ENCODE data around the gene TMC6.
"Not testable (repeated sequence)": the region's sequence is repeated elsewhere in the genome, so short reads cannot be mapped to it uniquely, and the experiment has no call there.

The TMC6 gene

DNA sequence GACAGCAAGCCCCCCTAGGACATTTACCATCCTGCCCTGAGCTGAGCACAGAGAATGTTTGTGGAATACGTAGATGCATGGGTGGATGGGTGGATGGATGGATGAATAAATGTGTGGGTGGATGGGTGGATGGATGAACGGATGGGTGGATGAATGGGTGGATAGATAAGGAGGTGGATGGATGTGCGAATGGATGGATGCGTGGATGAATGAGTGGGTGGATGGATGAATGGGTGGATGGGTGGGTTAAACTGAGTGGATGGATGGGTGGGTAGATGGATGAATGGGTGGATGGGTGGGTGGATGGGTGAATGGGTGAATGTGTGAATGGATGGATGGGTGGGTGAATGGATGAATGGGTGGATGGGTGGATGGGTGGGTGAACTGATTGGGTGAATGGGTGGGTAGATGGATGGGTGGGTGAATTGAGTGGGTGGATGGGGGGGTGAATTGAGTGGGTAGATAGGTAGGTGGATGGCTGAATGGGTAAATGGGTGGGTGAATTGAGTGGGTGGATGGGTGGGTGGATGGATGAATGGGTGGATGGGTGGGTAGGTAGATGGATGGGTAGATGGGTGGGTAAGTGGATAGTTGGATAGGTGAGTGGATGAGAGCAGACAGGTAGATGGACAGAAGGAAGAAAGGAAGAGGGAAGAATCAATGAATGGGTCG, 5.2 kb downstream of the TMC6 start:
- H3K4me1 ChIP-seq (ENCODE audit: control insufficient read depth, insufficient read depth, low read length) = peaks cover 11% of the 10 kb centered on the region
- H3K4me2 ChIP-seq (ENCODE audit: low read length) = no peak overlapping the region
- H3K9ac ChIP-seq (ENCODE audit: low read depth, low read length) = no peak overlapping the region
- H3K9me3 ChIP-seq (replicated peaks; ENCODE audit: low read length) = no peaks in the 10 kb centered on the region
- H3K4me3 ChIP-seq (ENCODE audit: low read length) = no peak overlapping the region
- H3K36me3 ChIP-seq (ENCODE audit: insufficient read depth, low read length) = no peaks in the 10 kb centered on the region
- H3K27me3 ChIP-seq (ENCODE audit: control insufficient read depth, insufficient read depth, low read length) = peaks cover 9% of the 10 kb centered on the region

DNA sequence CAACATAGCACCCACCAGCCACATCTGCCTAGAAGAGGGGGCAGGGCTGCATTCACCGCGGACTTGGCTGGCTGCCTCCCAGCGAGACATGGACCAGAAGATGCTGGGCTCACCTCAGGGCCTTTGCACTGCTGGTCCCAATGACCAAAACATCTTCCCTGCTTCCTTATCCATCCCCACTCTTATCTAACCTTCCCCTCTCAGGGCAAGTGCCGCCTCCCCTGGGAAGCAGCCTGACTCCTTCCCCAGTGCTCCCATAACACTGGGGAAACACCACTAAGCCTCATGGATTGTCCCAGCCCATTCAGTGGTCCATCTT, 5.7 kb downstream of the TMC6 start:
- no peak overlapping the region for H3K9ac ChIP-seq (ENCODE audit: low read depth, low read length)
- H3K4me3 ChIP-seq (ENCODE audit: low read length) = no peak overlapping the region
- H3K4me2 ChIP-seq (ENCODE audit: low read length) = no peak overlapping the region
- peaks cover 7% of the 10 kb centered on the region for H3K4me1 ChIP-seq (ENCODE audit: control insufficient read depth, insufficient read depth, low read length)
- H3K36me3 ChIP-seq (ENCODE audit: insufficient read depth, low read length) = no peaks in the 10 kb centered on the region
- H3K27me3 ChIP-seq (ENCODE audit: control insufficient read depth, insufficient read depth, low read length) = peaks cover 7% of the 10 kb centered on the region
- no peaks in the 10 kb centered on the region for H3K9me3 ChIP-seq (replicated peaks; ENCODE audit: low read length)

DNA sequence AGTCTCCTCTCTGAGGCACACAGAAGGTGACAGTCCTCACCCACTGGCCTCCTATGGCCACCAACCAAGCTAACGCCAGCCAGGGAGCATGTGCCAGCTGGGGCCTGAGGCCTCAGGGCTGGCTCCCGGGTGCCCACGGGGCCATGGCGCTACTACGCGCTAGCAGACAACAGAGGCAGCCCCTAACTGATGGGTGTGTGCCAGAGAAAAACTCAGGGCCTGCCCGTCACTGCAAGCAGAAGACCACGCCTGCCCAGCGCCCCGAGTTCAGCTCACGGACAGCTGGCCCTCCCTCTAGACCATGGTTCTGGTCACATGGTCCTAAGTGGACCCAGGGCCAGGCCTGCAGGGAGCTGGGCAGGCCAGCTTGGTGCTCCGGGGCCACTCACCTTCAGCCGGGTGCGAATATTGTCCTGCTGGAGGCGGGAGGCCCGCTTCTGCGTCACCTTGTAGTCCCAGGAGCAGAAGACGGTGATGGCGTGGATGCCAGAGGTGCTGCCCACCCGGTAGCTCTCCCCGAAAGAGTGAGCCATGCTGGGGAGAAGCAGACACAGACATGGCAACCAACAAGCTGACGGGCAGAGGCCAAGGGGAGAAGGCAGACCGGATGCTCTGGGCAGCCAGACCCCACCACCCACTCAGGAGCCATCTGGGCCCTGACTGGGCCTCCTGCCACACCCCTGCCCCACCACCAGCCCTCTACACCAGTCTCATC, 6.2 kb downstream of the TMC6 start:
- peaks cover 2% of the 10 kb centered on the region for H3K27me3 ChIP-seq (ENCODE audit: control insufficient read depth, insufficient read depth, low read length)
- H3K4me2 ChIP-seq (ENCODE audit: low read length) = no peak overlapping the region
- peaks cover 2% of the 10 kb centered on the region for H3K4me1 ChIP-seq (ENCODE audit: control insufficient read depth, insufficient read depth, low read length)
- H3K36me3 ChIP-seq (ENCODE audit: insufficient read depth, low read length) = no peaks in the 10 kb centered on the region
- H3K4me3 ChIP-seq (ENCODE audit: low read length) = no peak overlapping the region
- no peaks in the 10 kb centered on the region for H3K9me3 ChIP-seq (replicated peaks; ENCODE audit: low read length)
- H3K9ac ChIP-seq (ENCODE audit: low read depth, low read length) = no peak overlapping the region

DNA sequence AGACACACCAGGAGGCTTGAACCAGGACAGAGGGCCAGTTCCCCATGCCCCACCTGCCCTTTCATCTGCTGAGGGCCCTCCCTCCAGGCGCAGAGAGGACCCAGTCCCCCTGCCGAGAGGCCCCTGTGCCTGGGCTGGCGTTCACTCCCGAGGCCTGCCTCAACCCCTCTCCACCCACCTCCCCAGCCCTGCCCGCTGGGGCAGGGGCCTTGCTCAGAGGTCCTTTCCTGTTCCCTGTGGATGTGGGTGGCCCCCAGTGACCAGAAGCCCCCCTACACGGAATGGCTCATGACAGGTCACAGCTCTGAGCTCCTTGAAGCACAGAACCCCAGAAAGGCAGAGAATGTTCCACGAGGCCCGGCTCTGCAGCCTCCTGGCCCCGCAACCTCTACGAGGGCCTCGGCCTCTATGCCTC, 6.7 kb downstream of the TMC6 start:
- H3K27me3 ChIP-seq (ENCODE audit: control insufficient read depth, insufficient read depth, low read length) = no peaks in the 10 kb centered on the region
- no peak overlapping the region for H3K4me2 ChIP-seq (ENCODE audit: low read length)
- no peak overlapping the region for H3K9ac ChIP-seq (ENCODE audit: low read depth, low read length)
- no peaks in the 10 kb centered on the region for H3K4me1 ChIP-seq (ENCODE audit: control insufficient read depth, insufficient read depth, low read length)
- H3K9me3 ChIP-seq (replicated peaks; ENCODE audit: low read length) = no peaks in the 10 kb centered on the region
- H3K36me3 ChIP-seq (ENCODE audit: insufficient read depth, low read length) = no peaks in the 10 kb centered on the region
- no peak overlapping the region for H3K4me3 ChIP-seq (ENCODE audit: low read length)

DNA sequence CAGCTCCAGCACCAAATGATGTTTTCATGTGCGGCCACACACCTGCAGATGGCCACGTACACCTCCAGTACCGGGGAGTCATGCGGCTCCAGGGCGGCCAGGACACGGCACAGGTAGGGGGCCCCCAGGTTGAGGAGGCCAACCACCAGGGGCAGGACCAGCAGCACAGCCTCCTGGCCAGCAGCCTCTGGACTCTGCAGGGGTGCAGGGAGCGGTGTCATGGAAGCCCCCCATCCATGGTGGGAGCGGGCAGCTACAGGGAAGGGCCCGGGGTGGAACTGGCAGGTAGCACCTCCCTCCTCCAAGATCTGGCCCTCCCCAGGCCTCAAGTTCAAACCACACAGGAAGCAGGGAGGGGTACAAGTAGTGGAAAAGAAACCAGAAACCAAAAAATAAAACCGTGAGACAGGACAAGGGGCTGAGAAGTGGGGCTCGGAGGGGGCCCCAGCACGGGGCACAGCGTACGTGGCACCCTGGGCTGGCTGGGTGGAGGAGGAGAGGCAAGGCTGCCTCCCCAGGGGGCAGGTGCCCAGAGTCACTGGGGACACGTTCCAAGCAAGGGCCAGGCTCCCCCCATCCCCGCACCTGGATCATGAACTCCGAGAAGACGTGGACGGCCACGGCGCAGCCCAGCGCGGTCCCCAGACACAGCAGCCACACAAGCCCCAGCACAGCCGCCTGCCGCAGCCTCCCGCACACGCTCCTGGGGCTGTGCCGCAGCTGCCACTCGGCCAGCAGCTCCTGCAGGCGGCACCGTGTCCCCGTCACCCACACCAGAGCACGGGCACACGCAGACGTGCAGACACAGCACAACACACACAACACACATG, 7.4 kb downstream of the TMC6 start:
- H3K36me3 ChIP-seq (ENCODE audit: insufficient read depth, low read length) = no peaks in the 10 kb centered on the region
- no peaks in the 10 kb centered on the region for H3K27me3 ChIP-seq (ENCODE audit: control insufficient read depth, insufficient read depth, low read length)
- no peaks in the 10 kb centered on the region for H3K4me1 ChIP-seq (ENCODE audit: control insufficient read depth, insufficient read depth, low read length)
- H3K9ac ChIP-seq (ENCODE audit: low read depth, low read length) = no peak overlapping the region
- no peak overlapping the region for H3K4me3 ChIP-seq (ENCODE audit: low read length)
- H3K4me2 ChIP-seq (ENCODE audit: low read length) = no peak overlapping the region
- H3K9me3 ChIP-seq (replicated peaks; ENCODE audit: low read length) = no peaks in the 10 kb centered on the region

- Histone ChIP-seq H3K36me3 (ENCODE audit: insufficient read depth, low read length) (no peaks in the 10 kb centered on the region), H3K27me3 (ENCODE audit: control insufficient read depth, insufficient read depth, low read length) (no peaks in the 10 kb centered on the region), H3K4me2 (ENCODE audit: low read length) (no peak overlapping the region), H3K4me3 (ENCODE audit: low read length) (no peak overlapping the region), H3K9me3 (replicated peaks; ENCODE audit: low read length) (no peaks in the 10 kb centered on the region), H3K4me1 (ENCODE audit: control insufficient read depth, insufficient read depth, low read length) (no peaks in the 10 kb centered on the region), H3K9ac (ENCODE audit: low read depth, low read length) (no peak overlapping the region)
Measured at GRCh38 chr17:78120537-78120936, 8.0 kb downstream of the TMC6 start.

GRCh38 chr17:78118801-78119241, 9.7 kb downstream of the TMC6 start:
- H3K9me3 ChIP-seq (replicated peaks; ENCODE audit: low read length) = no peaks in the 10 kb centered on the region
- H3K27me3 ChIP-seq (ENCODE audit: control insufficient read depth, insufficient read depth, low read length) = peaks cover 14% of the 10 kb centered on the region
- H3K36me3 ChIP-seq (ENCODE audit: insufficient read depth, low read length) = no peaks in the 10 kb centered on the region
- H3K9ac ChIP-seq (ENCODE audit: low read depth, low read length) = no peak overlapping the region
- no peak overlapping the region for H3K4me2 ChIP-seq (ENCODE audit: low read length)
- no peaks in the 10 kb centered on the region for H3K4me1 ChIP-seq (ENCODE audit: control insufficient read depth, insufficient read depth, low read length)
- H3K4me3 ChIP-seq (ENCODE audit: low read length) = no peak overlapping the region

GRCh38 chr17:78117027-78117981, 11.3 kb downstream of the TMC6 start:
- no peaks in the 10 kb centered on the region for H3K4me1 ChIP-seq (ENCODE audit: control insufficient read depth, insufficient read depth, low read length)
- no peak overlapping the region for H3K4me2 ChIP-seq (ENCODE audit: low read length)
- H3K27me3 ChIP-seq (ENCODE audit: control insufficient read depth, insufficient read depth, low read length) = peaks cover 14% of the 10 kb centered on the region
- H3K9ac ChIP-seq (ENCODE audit: low read depth, low read length) = no peak overlapping the region
- H3K4me3 ChIP-seq (ENCODE audit: low read length) = no peak overlapping the region
- H3K9me3 ChIP-seq (replicated peaks; ENCODE audit: low read length) = no peaks in the 10 kb centered on the region
- H3K36me3 ChIP-seq (ENCODE audit: insufficient read depth, low read length) = no peaks in the 10 kb centered on the region

GRCh38 chr17:78116411-78116810, 12.1 kb downstream of the TMC6 start:
- Histone ChIP-seq H3K27me3 (ENCODE audit: control insufficient read depth, insufficient read depth, low read length) (peaks cover 14% of the 10 kb centered on the region), H3K9me3 (replicated peaks; ENCODE audit: low read length) (no peaks in the 10 kb centered on the region), H3K4me1 (ENCODE audit: control insufficient read depth, insufficient read depth, low read length) (no peaks in the 10 kb centered on the region), H3K4me2 (ENCODE audit: low read length) (no peak overlapping the region), H3K4me3 (ENCODE audit: low read length) (no peak overlapping the region), H3K36me3 (ENCODE audit: insufficient read depth, low read length) (no peaks in the 10 kb centered on the region), H3K9ac (ENCODE audit: low read depth, low read length) (no peak overlapping the region)

DNA sequence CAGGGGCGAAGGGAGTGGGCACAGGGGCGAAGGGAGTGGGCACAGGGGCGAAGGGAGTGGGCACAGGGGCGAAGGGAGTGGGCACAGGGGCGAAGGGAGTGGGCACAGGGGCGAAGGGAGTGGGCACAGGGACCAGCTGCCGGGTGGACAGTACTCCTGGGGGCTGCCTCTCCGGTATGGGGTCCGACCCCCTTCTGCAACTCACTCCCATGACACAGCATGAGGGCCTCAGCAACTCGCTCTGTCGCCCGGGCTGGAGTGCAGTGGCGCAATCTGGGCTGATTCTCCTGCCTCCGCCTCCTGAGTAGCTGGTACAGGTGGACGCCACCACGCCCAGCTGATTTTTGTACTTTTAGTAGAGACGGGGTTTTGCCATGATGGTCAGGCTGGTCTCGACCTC, 12.8 kb downstream of the TMC6 start:
- not testable (repeated sequence) for H3K4me2 ChIP-seq (ENCODE audit: low read length); H3K9me3 ChIP-seq (replicated peaks; ENCODE audit: low read length); H3K4me1 ChIP-seq (ENCODE audit: control insufficient read depth, insufficient read depth, low read length); H3K4me3 ChIP-seq (ENCODE audit: low read length); H3K36me3 ChIP-seq (ENCODE audit: insufficient read depth, low read length); H3K9ac ChIP-seq (ENCODE audit: low read depth, low read length)
- peaks cover 14% of the 10 kb centered on the region for H3K27me3 ChIP-seq (ENCODE audit: control insufficient read depth, insufficient read depth, low read length)
